SK-MEL-5 (cell line): Measurements from ENCODE around the gene CASP2. TPM values are rescaled to one million over a fixed set of nuclear protein-coding genes. Genes with fewer than 3 reads are reported as not detected.

ENCODE experiments used
- DNase-seq: peaks from one replicate; pipeline ENCODE4 v3.0.0-alpha.2; 2016; ENCODE audit warnings: low read depth, low spot score
- in situ Hi-C: cut with HindIII; loops from 2 replicates; pipeline ENCODE4 v1.10.0; 2016; ENCODE audit warnings: low sequenced_read_pairs, high pct_unique_total_duplicates, low pct_unique_long_range_greater_than_20kb
- polyA plus RNA-seq, 2 experiments: library from polyadenylated mRNA; depleted of rRNA; stranded (reverse); fragments of >200 nt; gene quantifications; 2 replicates each; pipeline ENCODE4 v1.2.3, GENCODE V29; 2015
- total RNA-seq: library from RNA; depleted of rRNA; stranded (reverse); fragments of >200 nt; shearing (Covaris generic); gene quantifications from 2 replicates; pipeline ENCODE4 v1.2.3, GENCODE V29; 2014; rRNA removed

CASP2 gene
- 11.8 and 14.4 TPM in 2 replicates for total RNA-seq
- 19.0 and 23.0 TPM in 2 replicates for polyA plus RNA-seq (2015; cell fraction: cytosol; rRNA removed)
- 37.5 and 41.7 TPM in 2 replicates for polyA plus RNA-seq (2015; cell fraction: nucleus; rRNA removed)

- DNase-seq, result peak; percentile 98
- in situ Hi-C loops, result no loop called here
Observed at GRCh38 chr7:143287935-143288826, at the start of gene CASP2. Gene CASP2 (plus strand): TSS chr7:143288351. CDS start chr7:143288456, 105 bp downstream.

GRCh38 chr7:143239813-143240212 is 48.3 kb upstream of the CASP2 start:
- no peak for DNase-seq
- in situ Hi-C loops, result loop anchor here (25.0 kb wide), 1 partner anchor 147 kb away; the partner anchor contains the start of gene ZYX

- peak; percentile 86 for DNase-seq
- in situ Hi-C loops, result loop anchor here (25.0 kb wide), 1 partner anchor 147 kb away; the partner anchor contains the start of gene ZYX
Observed at GRCh38 chr7:143240291-143241168, 47.6 kb upstream of the CASP2 start.

GRCh38 chr7:143242306-143242705 is 45.8 kb upstream of the CASP2 start:
- in situ Hi-C loops, result loop anchor here (25.0 kb wide), 1 partner anchor 145 kb away; the partner anchor contains the start of gene ZYX
- DNase-seq, result no peak

GRCh38 chr7:143243111-143243510 is 45.0 kb upstream of the CASP2 start:
- in situ Hi-C loops, result loop anchor here (25.0 kb wide), 1 partner anchor 144 kb away; the partner anchor contains the start of gene ZYX
- DNase-seq, result no peak

- in situ Hi-C loops, result loop anchor here (25.0 kb wide), 1 partner anchor 144 kb away; the partner anchor contains the start of gene ZYX
Observed at GRCh38 chr7:143243614-143244013, 44.5 kb upstream of the CASP2 start.

GRCh38 chr7:143244321-143244720 is 43.8 kb upstream of the CASP2 start:
- in situ Hi-C loops, result loop anchor here (25.0 kb wide), 1 partner anchor 143 kb away; the partner anchor contains the start of gene ZYX
- DNase-seq, result no peak

More at GRCh38 chr7:143243614-143244013, 44.5 kb upstream of the CASP2 start:
- DNase-seq, result no peak

GRCh38 chr7:143245123-143245522 is 43.0 kb upstream of the CASP2 start:
- in situ Hi-C loops, result loop anchor here (25.0 kb wide), 1 partner anchor 142 kb away; the partner anchor contains the start of gene ZYX
- no peak for DNase-seq

- DNase-seq, result no peak
- in situ Hi-C loops, result loop anchor here (25.0 kb wide), 1 partner anchor 140 kb away; the partner anchor contains the start of gene ZYX
Observed at GRCh38 chr7:143247372-143247771, 40.8 kb upstream of the CASP2 start.

- DNase-seq, result no peak
- in situ Hi-C loops, result loop anchor here (25.0 kb wide), 1 partner anchor 138 kb away; the partner anchor contains the start of gene ZYX
Observed at GRCh38 chr7:143248761-143249354, 39.3 kb upstream of the CASP2 start.

GRCh38 chr7:143250199-143250598 is 38.0 kb upstream of the CASP2 start:
- in situ Hi-C loops, result no loop called here
- DNase-seq, result no peak

- no peak for DNase-seq
- in situ Hi-C loops, result no loop called here
Observed at GRCh38 chr7:143250822-143251221, 37.3 kb upstream of the CASP2 start.

- in situ Hi-C loops, result no loop called here
Observed at GRCh38 chr7:143252006-143252405, 36.1 kb upstream of the CASP2 start.

GRCh38 chr7:143255564-143255963 is 32.6 kb upstream of the CASP2 start:
- DNase-seq, result no peak
- in situ Hi-C loops, result no loop called here

More at GRCh38 chr7:143252006-143252405, 36.1 kb upstream of the CASP2 start:
- DNase-seq, result no peak

GRCh38 chr7:143256325-143256724 is 31.8 kb upstream of the CASP2 start:
- no peak for DNase-seq
- in situ Hi-C loops, result no loop called here

GRCh38 chr7:143256932-143257331 is 31.2 kb upstream of the CASP2 start:
- in situ Hi-C loops, result no loop called here

GRCh38 chr7:143257501-143257900 is 30.6 kb upstream of the CASP2 start:
- in situ Hi-C loops, result no loop called here
- no peak for DNase-seq

More at GRCh38 chr7:143256932-143257331, 31.2 kb upstream of the CASP2 start:
- no peak for DNase-seq
